Subcutaneous abdominal adipose tissue (tissue), 5 donors: ENCODE measurements around the gene CHDH.

ENCODE experiments used
- H3K27ac ChIP-seq: one replicate; pipeline ENCODE4 v1.7.0; 2013; ENCODE audit warnings: low read depth, mild to moderate bottlenecking, inconsistent platforms, low read length, moderate library complexity
- H3K27me3 ChIP-seq, 5 donors: one replicate each; pipeline ENCODE4 v1.7.0; 2013; ENCODE audit warnings: low read length in 5 of 5, inconsistent platforms in 1 of 5; ENCODE audit not compliant: control insufficient read depth in 5 of 5, insufficient read depth in 4 of 5
- H3K36me3 ChIP-seq, 5 donors: one replicate each; pipeline ENCODE4 v1.7.0; 2013; ENCODE audit warnings: low read length in 5 of 5; ENCODE audit not compliant: control insufficient read depth in 5 of 5, insufficient read depth in 5 of 5
- H3K4me1 ChIP-seq, 5 donors: one replicate each; pipeline ENCODE4 v1.7.0; 2013; ENCODE audit warnings: low read length in 5 of 5, mild to moderate bottlenecking in 3 of 5, moderate library complexity in 1 of 5; ENCODE audit not compliant: control insufficient read depth in 5 of 5, insufficient read depth in 5 of 5
- H3K4me3 ChIP-seq, 5 donors: one replicate each; pipeline ENCODE4 v1.7.0; 2013; ENCODE audit warnings: low read length in 5 of 5, low read depth in 1 of 5
- H3K9ac ChIP-seq, 5 donors: one replicate each; pipeline ENCODE4 v1.7.0; 2013; ENCODE audit warnings: low read length in 5 of 5, mild to moderate bottlenecking in 4 of 5, moderate library complexity in 3 of 5
- H3K9me3 ChIP-seq, 5 donors: one replicate each; pipeline ENCODE4 v1.7.0; 2013; ENCODE audit warnings: low read length in 5 of 5; ENCODE audit not compliant: control insufficient read depth in 5 of 5
- donor health status: healthy.
- donor health status: healthy.
- donor health status: healthy.
- donor health status: healthy.
- donor health status: healthy.

The CHDH gene

DNA sequence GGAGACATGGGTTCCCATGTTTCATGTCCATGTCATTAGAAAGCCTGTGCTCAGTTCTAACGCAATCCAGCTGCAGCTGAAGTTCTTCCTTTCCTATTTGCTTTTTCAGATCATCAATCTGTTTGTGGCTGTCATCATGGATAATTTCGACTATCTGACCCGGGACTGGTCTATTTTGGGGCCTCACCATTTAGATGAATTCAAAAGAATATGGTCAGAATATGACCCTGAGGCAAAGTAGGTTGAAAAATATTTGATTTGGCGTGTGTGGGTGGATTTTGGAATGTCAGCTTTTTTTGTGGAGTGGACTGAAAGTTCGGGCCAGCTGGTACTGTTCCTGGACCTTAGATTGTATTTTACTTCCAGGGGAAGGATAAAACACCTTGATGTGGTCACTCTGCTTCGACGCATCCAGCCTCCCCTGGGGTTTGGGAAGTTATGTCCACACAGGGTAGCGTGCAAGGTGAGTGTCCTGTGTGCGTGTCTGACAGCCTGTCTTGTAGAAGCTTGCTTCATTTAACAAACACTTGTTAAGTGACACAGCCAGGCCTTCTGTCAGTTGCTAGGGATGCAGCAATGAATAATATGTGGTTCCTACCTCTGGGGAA lies 69.6 kb downstream of the CHDH start:
- Histone ChIP-seq H3K36me3 (no peaks in the 10 kb centered on the region), H3K9me3 (no peaks in the 10 kb centered on the region), H3K4me1 (peaks cover 2 to 17% (median 12%) of the 10 kb centered on the region in 5 donors), H3K4me3 (no peak overlapping the region), H3K9ac (no peak overlapping the region), H3K27ac (no peak overlapping the region), H3K27me3 (peaks cover 0 to 4% (median 0%) of the 10 kb centered on the region in 5 donors)

GRCh38 chr3:53775834-53776251 lies 70.4 kb downstream of the CHDH start:
- H3K9me3 ChIP-seq = no peaks in the 10 kb centered on the region
- peaks cover 2 to 17% (median 12%) of the 10 kb centered on the region in 5 donors for H3K4me1 ChIP-seq
- H3K27me3 ChIP-seq = peaks cover 0 to 7% (median 0%) of the 10 kb centered on the region in 5 donors
- H3K27ac ChIP-seq = no peak overlapping the region
- no peaks in the 10 kb centered on the region for H3K36me3 ChIP-seq
- no peak overlapping the region for H3K9ac ChIP-seq
- H3K4me3 ChIP-seq = no peak overlapping the region

DNA sequence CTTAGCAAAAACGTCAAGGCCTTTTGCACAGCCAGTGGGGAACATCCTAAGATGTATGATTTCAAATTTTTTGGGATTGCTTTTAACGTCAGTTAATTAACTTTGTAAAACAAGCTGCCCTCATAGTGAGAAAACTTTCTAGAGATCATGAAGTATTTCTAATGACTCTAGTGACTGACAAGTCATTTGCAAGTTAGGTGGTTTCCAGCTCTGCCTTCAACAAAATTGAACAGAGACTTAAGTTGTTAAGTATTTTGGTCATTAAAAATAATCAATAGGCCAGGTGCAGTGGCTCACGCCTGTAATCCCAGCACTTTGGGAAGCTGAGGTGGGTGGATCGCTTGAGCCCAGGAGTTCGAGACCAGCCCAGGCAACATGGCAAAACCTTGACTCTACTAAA lies 71.2 kb downstream of the CHDH start:
- Histone ChIP-seq H3K36me3 (no peaks in the 10 kb centered on the region), H3K9ac (no peak overlapping the region), H3K27ac (no peak overlapping the region), H3K9me3 (no peaks in the 10 kb centered on the region), H3K27me3 (peaks cover 0 to 7% (median 0%) of the 10 kb centered on the region in 5 donors), H3K4me3 (no peak overlapping the region), H3K4me1 (peaks cover 2 to 17% (median 12%) of the 10 kb centered on the region in 5 donors)

GRCh38 chr3:53774414-53774813 lies 71.8 kb downstream of the CHDH start:
- no peak overlapping the region for H3K4me3 ChIP-seq
- H3K9ac ChIP-seq = no peak overlapping the region
- no peak overlapping the region for H3K27ac ChIP-seq
- H3K27me3 ChIP-seq = peaks cover 0 to 7% (median 2%) of the 10 kb centered on the region in 5 donors
- H3K9me3 ChIP-seq = no peaks in the 10 kb centered on the region
- H3K36me3 ChIP-seq = no peaks in the 10 kb centered on the region
- H3K4me1 ChIP-seq = peaks cover 2 to 17% (median 12%) of the 10 kb centered on the region in 5 donors

DNA sequence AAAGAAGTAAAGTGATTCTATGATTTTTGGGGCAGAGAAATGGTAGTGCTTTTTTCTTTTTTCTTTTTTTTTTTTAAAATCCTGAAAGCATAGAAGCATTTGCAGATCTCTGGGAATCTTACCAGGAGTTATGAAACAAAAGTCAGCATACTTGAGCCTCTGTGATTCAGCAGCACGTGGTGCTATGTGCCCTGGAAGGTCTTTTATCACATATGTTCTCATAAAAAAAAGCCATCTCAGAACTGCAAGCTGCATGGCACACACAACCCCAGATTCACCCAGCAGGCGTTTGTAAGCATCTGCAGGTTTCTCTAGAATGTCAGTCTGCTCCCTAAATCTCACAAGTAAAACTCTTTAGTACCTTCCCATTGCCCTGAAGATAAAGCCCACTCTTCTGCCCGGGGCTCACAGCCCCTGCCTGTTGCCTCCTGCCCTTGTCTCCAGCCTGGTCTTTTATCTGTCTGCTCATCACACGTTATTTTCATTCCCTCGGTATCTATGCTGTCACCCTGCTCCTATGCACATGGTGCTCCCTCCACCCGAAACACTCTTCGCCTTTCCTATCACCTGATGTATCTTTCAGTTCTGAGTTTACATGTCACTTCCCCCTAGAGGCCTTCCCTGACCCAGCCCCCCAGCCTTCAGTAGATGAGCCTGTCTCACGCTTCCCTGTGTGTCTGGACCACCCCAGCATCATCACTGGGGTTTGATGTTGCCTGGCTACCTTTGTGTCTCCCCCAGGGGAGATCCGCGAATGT lies 72.4 kb downstream of the CHDH start:
- Histone ChIP-seq H3K4me1 (peaks cover 2 to 17% (median 12%) of the 10 kb centered on the region in 5 donors), H3K27me3 (peaks cover 0 to 12% (median 7%) of the 10 kb centered on the region in 5 donors), H3K4me3 (no peak overlapping the region), H3K9ac (no peak overlapping the region), H3K27ac (no peak overlapping the region), H3K9me3 (no peaks in the 10 kb centered on the region), H3K36me3 (no peaks in the 10 kb centered on the region)

- peak overlapping the region in 1 of 5 donors; percentile 24 for H3K4me3 ChIP-seq
- H3K27me3 ChIP-seq = peaks cover 0 to 16% (median 7%) of the 10 kb centered on the region in 5 donors
These were observed 73.2 kb downstream of the CHDH start for GRCh38 chr3:53773021-53773436.

GRCh38 chr3:53772562-53772961 lies 73.7 kb downstream of the CHDH start:
- H3K27ac ChIP-seq = no peak overlapping the region

More at GRCh38 chr3:53773021-53773436, 73.2 kb downstream of the CHDH start:
- no peak overlapping the region for H3K27ac ChIP-seq
- H3K9me3 ChIP-seq = no peaks in the 10 kb centered on the region
- H3K9ac ChIP-seq = no peak overlapping the region
- H3K36me3 ChIP-seq = no peaks in the 10 kb centered on the region
- peaks cover 2 to 17% (median 12%) of the 10 kb centered on the region in 5 donors for H3K4me1 ChIP-seq

GRCh38 chr3:53768478-53769459 lies 77.5 kb downstream of the CHDH start:
- H3K4me1 ChIP-seq = peaks cover 0 to 13% (median 12%) of the 10 kb centered on the region in 5 donors
- H3K36me3 ChIP-seq = no peaks in the 10 kb centered on the region

More at GRCh38 chr3:53772562-53772961, 73.7 kb downstream of the CHDH start:
- Histone ChIP-seq H3K36me3 (no peaks in the 10 kb centered on the region), H3K9me3 (no peaks in the 10 kb centered on the region), H3K27me3 (peaks cover 0 to 16% (median 7%) of the 10 kb centered on the region in 5 donors), H3K9ac (no peak overlapping the region), H3K4me3 (no peak overlapping the region), H3K4me1 (peaks cover 2 to 17% (median 12%) of the 10 kb centered on the region in 5 donors)

GRCh38 chr3:53766706-53767105 lies 79.5 kb downstream of the CHDH start:
- Histone ChIP-seq H3K9me3 (no peaks in the 10 kb centered on the region), H3K4me3 (no peak overlapping the region), H3K36me3 (no peaks in the 10 kb centered on the region), H3K9ac (no peak overlapping the region), H3K27ac (no peak overlapping the region), H3K27me3 (peaks cover 0 to 16% (median 5%) of the 10 kb centered on the region in 5 donors), H3K4me1 (no peaks in the 10 kb centered on the region)

More at GRCh38 chr3:53768478-53769459, 77.5 kb downstream of the CHDH start:
- peaks cover 0 to 16% (median 7%) of the 10 kb centered on the region in 5 donors for H3K27me3 ChIP-seq
- no peak overlapping the region for H3K9ac ChIP-seq
- no peaks in the 10 kb centered on the region for H3K9me3 ChIP-seq
- no peak overlapping the region for H3K27ac ChIP-seq
- no peak overlapping the region for H3K4me3 ChIP-seq
